Stimulated activated CD8-positive, alpha-beta memory T cell treated with anti-CD3 and anti-CD28 coated beads, Interleukin-12 subunit alpha, Interleukin-12 subunit beta, amount 100 ng/mL, for 24 hours (primary cell): Measurements from ENCODE around the gene FZD10.

Experiments used
- DNase-seq: peaks from one replicate; pipeline ENCODE4 v3.0.0-alpha.2; 2020; ENCODE audit errors: extremely low read depth

Gene FZD10

DNA sequence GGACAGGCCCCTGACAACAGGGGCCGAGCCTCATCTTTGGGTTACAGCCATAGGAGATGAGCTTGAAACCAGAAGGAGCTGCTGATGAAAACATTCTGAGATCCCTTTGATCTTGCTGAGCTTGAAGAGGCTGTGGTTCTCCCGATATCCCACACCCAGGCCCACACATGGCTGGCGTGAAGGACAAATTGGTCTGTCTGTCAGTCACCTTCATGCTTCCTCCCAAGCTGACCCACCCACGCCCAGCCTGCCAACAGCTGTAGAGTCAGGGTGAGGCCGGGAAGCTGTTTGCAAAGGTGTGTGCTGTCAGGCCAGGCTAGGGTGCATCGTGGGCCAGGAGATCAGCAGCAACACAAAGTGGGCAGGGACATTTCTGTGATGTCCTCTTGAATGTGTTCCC is 43.2 kb downstream of the FZD10 start:
- no peak for DNase-seq

DNA sequence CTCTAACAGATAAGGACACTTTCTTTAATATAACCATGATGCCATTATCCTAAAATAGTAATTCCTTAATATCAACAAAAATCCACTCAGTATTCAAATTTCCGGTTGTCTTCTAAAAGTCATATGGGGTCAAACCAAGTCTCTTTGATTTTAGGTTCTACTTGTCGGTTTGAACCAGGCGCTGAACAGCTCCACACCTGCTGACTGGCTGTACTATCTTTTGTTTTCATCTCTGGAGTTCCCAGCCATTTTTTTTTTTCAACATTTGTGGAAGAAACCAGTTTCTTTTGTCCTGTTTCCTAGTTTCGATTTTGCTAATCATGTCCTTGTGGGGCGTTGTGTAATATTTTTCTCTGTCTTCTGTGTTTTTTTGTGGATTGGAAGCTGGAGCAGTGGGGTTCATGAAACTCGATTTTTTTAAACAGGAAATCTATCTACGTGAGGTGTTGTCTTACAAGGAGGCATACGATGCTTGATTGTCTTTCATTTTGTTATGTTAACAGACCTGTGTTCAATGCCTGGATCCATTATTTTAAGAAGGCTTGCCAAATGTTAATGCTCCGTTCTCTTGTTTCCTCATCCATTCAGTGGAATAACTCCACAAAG is 50.2 kb downstream of the FZD10 start:
- DNase-seq = no peak

DNA sequence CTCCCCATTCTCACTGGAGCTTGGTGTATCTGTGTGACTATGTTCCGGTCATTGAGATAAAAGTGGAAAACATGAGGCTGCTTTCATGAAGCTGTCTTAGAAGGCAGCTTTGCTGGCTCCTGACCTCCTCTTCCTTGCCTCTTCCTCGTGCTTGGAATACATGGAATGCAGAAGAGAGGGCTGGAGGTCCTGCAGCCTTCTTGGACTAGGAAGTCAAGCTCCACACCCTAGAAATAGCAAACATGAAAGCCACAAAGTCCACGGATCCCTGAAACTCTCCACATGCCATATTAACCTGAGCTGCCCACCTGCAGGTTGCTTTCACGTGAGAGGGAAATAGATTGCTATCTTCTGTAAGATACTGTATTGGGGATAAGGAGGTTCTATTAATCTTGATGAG is 51.0 kb downstream of the FZD10 start:
- no peak for DNase-seq

DNA sequence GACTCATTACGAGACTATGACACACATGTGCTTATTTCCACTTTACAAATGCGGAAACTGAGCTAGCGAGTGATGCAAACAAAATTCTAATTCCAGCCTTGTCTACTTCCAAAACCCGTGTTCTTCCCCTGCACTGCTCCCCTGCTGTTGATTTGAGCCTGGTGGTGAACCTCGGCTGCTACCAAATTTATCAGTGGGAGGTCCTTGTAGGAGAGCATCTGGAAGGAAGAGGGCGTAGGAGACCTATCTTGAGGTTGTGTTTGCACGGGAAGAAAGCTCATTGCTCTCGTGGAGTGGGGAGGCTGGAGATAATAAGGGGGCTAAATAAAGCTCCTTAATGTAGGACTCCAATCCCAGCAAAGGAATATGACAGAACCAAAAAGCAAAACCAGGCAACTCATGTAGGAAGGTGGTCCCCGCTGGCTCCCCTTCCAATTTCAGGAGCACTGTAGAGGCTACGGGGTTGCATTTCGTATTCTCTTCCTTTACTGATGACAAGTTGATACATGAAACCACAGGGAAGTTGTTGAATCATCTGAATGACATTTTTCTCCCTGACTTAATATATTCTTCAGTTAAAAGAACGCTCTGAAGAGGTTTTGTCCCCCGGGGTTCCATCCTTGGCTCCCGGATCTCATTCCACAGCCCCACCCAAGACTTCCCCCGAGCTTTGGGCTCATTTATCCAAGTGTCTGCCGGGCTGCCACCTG is 52.6 kb downstream of the FZD10 start:
- no peak for DNase-seq
